Mammary epithelial cell (primary cell): Measurements from ENCODE around the gene ANKRD30A.

Source experiments
- CTCF ChIP-seq, 2 donors: IDR thresholded peaks in 1 of 2; conservative IDR thresholded peaks in 1 of 2; 2 replicates each; pipeline ENCODE4 v1.5.1; 2011 to 2012; ENCODE audit warnings: inconsistent platforms in 2 of 2, low read length in 2 of 2, mild to moderate bottlenecking in 2 of 2, control low read depth in 1 of 2, low read depth in 1 of 2; ENCODE audit not compliant: insufficient read depth in 1 of 2; ENCODE audit errors: extremely low read depth in 1 of 2
- EZH2 ChIP-seq: IDR thresholded peaks from 2 replicates; pipeline ENCODE4 v1.6.1; 2012; ENCODE audit warnings: low read length, inconsistent platforms, borderline replicate concordance

DNA sequence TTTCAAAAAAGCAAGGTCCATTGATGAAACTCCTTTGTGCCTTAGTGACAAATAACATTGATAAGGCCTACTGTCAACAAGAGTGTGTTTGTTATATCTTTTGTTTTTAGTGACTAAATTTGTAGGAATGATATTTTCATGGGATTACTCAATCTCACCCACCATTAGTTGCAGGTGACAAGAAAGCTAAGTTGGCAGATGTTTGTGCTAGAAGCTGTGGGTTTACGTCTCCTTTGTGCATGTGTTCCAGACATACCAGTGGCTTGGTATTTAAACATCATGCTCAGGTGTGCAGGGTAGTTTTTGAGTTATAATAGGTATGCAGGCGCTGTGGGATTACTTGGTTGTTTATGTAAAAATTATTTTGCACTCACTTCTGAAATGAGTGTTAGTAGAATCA, 178.6 kb downstream of the ANKRD30A start:
- no peak for TF ChIP-seq CTCF (conservative IDR thresholded peaks at IDR 0.05 in 1 of 2, IDR thresholded peaks at IDR 0.05 in 1 of 2; ENCODE audit: extremely low read depth in 1 of 2, insufficient read depth in 1 of 2, low read depth in 1 of 2, low read length in 2 of 2)
- no peak for TF ChIP-seq EZH2
